GM12891 (cell line): Measurements from ENCODE around the gene TMEM215.

ENCODE experiments used
- PAX5 ChIP-seq: IDR thresholded peaks from 2 replicates; pipeline ENCODE4 v1.6.1; 2011; ENCODE audit warnings: low read length, moderate library complexity, mild to moderate bottlenecking; ENCODE audit not compliant: insufficient read depth, severe bottlenecking
- POLR2A ChIP-seq: IDR thresholded peaks from 2 replicates; pipeline ENCODE4 v1.6.1; 2011; ENCODE audit warnings: low read depth, low read length, control low read depth
- POLR2AphosphoS5 ChIP-seq: IDR thresholded peaks from 2 replicates; pipeline ENCODE4 v1.6.1; 2011; ENCODE audit warnings: low read depth, low read length, control low read depth
- POU2F2 ChIP-seq: IDR thresholded peaks from 2 replicates; pipeline ENCODE4 v1.6.1; 2011; ENCODE audit warnings: low read depth, mild to moderate bottlenecking, control low read depth, low read length, moderate library complexity
- SPI1 ChIP-seq: IDR thresholded peaks from 2 replicates; pipeline ENCODE4 v1.6.1; 2011; ENCODE audit warnings: low read depth, low read length, control low read depth
- TAF1 ChIP-seq: IDR thresholded peaks from 2 replicates; pipeline ENCODE4 v1.6.1; 2011; ENCODE audit warnings: low read depth, low read length, control low read depth

DNA sequence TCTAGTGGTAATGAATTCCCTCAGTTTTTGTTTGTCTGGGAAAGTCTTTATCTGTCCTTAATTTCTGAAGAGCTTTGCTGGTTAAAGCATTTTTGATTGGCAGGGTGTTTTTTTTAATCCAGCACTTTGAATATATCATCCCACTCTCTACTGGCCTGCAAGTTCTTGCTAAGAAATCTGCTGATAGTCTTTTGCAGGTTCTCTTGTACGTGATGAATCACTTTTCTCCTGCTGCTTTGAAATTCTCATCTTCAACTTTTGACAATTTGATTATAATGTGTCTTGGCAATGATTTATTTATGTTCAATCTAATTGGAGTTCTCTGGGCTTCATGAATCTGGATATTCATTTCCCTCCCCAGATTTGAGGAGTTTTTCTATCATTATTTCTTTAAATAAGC lies 8.1 kb upstream of the TMEM215 start:
- TF ChIP-seq POLR2A (no peak), POLR2AphosphoS5 (no peak), TAF1 (no peak), PAX5 (no peak), SPI1 (no peak), POU2F2 (no peak)
